HG02571 (cell line): ENCODE data around the gene LIN52.

Source experiments
- ATAC-seq: cut with Tn5 transposase; IDR thresholded peaks from one replicate; pipeline ENCODE4 v1.9.1; 2021; ENCODE audit warnings: mild to moderate bottlenecking, moderate library complexity; ENCODE audit not compliant: unreplicated experiment

The LIN52 gene

GRCh38 chr14:74084277-74085046, at the start of gene LIN52, which contains the start of gene ALDH6A1:
Gene LIN52, plus strand, starts transcription at chr14:74084956. Its CDS starts 19 bp downstream, at chr14:74084975.
Gene ALDH6A1, minus strand, starts transcription at chr14:74084453. Its CDS starts 59 bp downstream, at chr14:74084394.
- peak; percentile 83 for ATAC-seq

GRCh38 chr14:74035556-74035955, 49.2 kb upstream of the LIN52 start:
- no peak for ATAC-seq

- ATAC-seq = no peak
Measured at GRCh38 chr14:74038020-74038859, 46.5 kb upstream of the LIN52 start.

- ATAC-seq = no peak
Measured at GRCh38 chr14:74042296-74042695, 42.5 kb upstream of the LIN52 start.

- no peak for ATAC-seq
Measured at GRCh38 chr14:74045522-74045921, 39.2 kb upstream of the LIN52 start.

GRCh38 chr14:74048281-74048680, 36.5 kb upstream of the LIN52 start:
- ATAC-seq = no peak

- no peak for ATAC-seq
Measured at GRCh38 chr14:74049876-74050495, 34.8 kb upstream of the LIN52 start.

GRCh38 chr14:74062809-74063150, 22.0 kb upstream of the LIN52 start:
- no peak for ATAC-seq

- no peak for ATAC-seq
Measured at GRCh38 chr14:74064426-74064825, 20.3 kb upstream of the LIN52 start.

GRCh38 chr14:74064883-74065282, 19.9 kb upstream of the LIN52 start:
- no peak for ATAC-seq

- ATAC-seq = no peak
Measured at GRCh38 chr14:74065746-74066575, 18.8 kb upstream of the LIN52 start.

GRCh38 chr14:74077401-74077800, 7.4 kb upstream of the LIN52 start:
- no peak for ATAC-seq

- no peak for ATAC-seq
Measured at GRCh38 chr14:74080820-74081460, 3.8 kb upstream of the LIN52 start.

- no peak for ATAC-seq
Measured at GRCh38 chr14:74081491-74081890, 3.3 kb upstream of the LIN52 start.

GRCh38 chr14:74083161-74083560, 1.6 kb upstream of the LIN52 start:
- ATAC-seq = no peak

- ATAC-seq = no peak
Measured at GRCh38 chr14:74083784-74084276, 926 bp upstream of the LIN52 start.

GRCh38 chr14:74085047-74085637, 386 bp downstream of the LIN52 start:
- ATAC-seq = peak; percentile 6

- ATAC-seq = no peak
Measured at GRCh38 chr14:74085828-74086227, 1.1 kb downstream of the LIN52 start.

- ATAC-seq = no peak
Measured at GRCh38 chr14:74089251-74090020, 4.7 kb downstream of the LIN52 start.
